DOHH2 (cell line): ENCODE results near the gene SYTL2.

Experiments used
- EZH2phosphoT487 ChIP-seq: fragments of 200-600 bp; sonication (generic); IDR thresholded peaks from 2 replicates; pipeline ENCODE4 v1.6.1; 2017; ENCODE audit warnings: borderline replicate concordance, mild to moderate bottlenecking, antibody characterized with exemption, low read length, moderate library complexity, mixed read lengths
- TF ChIP-seq, protein P1 (sequence below): fragments of 200-600 bp; sonication (generic); IDR thresholded peaks from one replicate; pipeline ENCODE4 v1.5.1; 2014; ENCODE audit warnings: antibody characterized with exemption, mild to moderate bottlenecking, low read depth, low read length; ENCODE audit not compliant: poor library complexity, severe bottlenecking

DNA sequence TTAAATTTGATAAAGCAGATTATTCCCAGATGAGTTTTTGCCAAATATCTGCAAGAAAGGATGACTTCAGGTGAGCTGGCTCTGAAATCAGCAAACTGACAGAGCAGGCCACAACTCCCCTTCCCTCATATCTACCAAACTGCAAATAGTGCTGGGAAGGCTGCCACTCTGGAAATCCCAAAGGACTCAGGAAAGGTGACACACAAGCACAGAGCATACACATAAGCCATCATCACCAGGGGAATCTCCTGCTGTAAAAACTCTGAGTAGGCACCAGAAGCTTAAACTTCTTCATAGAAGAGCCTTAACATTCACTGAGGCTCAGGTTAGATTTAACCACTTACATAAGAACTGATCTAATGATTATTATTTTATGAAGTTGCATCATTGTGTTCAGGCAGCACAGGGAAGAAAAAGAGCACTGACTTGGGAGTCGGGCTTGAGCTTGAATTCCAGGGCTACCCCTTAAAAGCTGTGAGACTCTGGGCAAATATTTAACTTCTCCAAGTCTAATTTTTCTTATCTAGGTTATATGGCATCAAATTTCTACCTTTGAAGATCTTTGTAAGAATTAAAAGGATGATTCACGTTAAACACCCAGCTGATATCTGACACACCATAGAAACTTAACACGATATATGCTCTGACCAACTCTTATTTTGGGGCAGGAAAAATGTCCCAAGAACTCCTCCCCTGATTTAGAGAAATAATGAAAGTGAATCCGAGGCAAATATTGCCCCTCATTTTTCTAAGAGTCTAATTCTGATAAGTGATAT lies 15.0 kb downstream of the SYTL2 start:
- TF ChIP-seq, protein P1, sequence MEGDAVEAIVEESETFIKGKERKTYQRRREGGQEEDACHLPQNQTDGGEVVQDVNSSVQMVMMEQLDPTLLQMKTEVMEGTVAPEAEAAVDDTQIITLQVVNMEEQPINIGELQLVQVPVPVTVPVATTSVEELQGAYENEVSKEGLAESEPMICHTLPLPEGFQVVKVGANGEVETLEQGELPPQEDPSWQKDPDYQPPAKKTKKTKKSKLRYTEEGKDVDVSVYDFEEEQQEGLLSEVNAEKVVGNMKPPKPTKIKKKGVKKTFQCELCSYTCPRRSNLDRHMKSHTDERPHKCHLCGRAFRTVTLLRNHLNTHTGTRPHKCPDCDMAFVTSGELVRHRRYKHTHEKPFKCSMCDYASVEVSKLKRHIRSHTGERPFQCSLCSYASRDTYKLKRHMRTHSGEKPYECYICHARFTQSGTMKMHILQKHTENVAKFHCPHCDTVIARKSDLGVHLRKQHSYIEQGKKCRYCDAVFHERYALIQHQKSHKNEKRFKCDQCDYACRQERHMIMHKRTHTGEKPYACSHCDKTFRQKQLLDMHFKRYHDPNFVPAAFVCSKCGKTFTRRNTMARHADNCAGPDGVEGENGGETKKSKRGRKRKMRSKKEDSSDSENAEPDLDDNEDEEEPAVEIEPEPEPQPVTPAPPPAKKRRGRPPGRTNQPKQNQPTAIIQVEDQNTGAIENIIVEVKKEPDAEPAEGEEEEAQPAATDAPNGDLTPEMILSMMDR, result no peak
- TF ChIP-seq EZH2phosphoT487, result no peak
